HepG2 (cell line): ENCODE results near the gene RAB6B. TPM values are rescaled to one million over a fixed set of nuclear protein-coding genes. Genes with fewer than 3 reads are reported as not detected.

Experiments
- ATAC-seq: fragments of 200-7000 bp; cut with Tn5 transposase; 3 replicates; pipeline ENCODE4 v1.9.1; 2020; ENCODE audit warnings: mild to moderate bottlenecking, moderate library complexity
- BruUV-seq: library from RNA; stranded (reverse); fragments of 400-500 nt; replicated peaks from 2 replicates; lab custom pipeline; 2021; lab: Mats Ljungman, UMichigan
- CTCF ChIA-PET: fragments of 300-600 bp; formaldehyde crosslinking; extraction: SDS; loops from one replicate; lab custom pipeline; 2021; ENCODE audit warnings: low total read pairs, inconsistent platforms, low intra/inter-chr PET ratio; lab: Yijun Ruan, JAX
- POLR2A ChIA-PET: fragments of 350-600 bp; sonication (Branson Sonifier 250); formaldehyde crosslinking; loops from one replicate; lab custom pipeline; 2020; ENCODE audit warnings: antibody characterized with exemption, inconsistent platforms; lab: Yijun Ruan, JAX
- DNase-seq: peaks from one replicate; pipeline ENCODE4 v3.0.0-alpha.2; 2015; ENCODE audit warnings: low spot score
- FAIRE-seq: peaks from 3 replicates; lab custom pipeline; 2011; peaks lifted over from hg19 to GRCh38; lab: Jason Lieb, UNC
- H2AFZ ChIP-seq: one replicate; pipeline ENCODE4 v1.6.1; 2011; ENCODE audit warnings: low read length, inconsistent platforms
- H3K27ac ChIP-seq: fragments of 300-600 bp; 3 replicates; pipeline ENCODE4 v1.8.0; 2011; ENCODE audit warnings: mixed run types, mild to moderate bottlenecking, mixed read lengths, low read length, inconsistent platforms; ENCODE audit not compliant: insufficient read depth; ENCODE audit errors: extremely low read length
- H3K27me3 ChIP-seq, 2 experiments: fragments of 200-600 bp in 1 of 2; 2 replicates in 1 of 2; 3 replicates in 1 of 2; pipeline versions ENCODE4 v1.6.0 to v1.8.0; 2011; ENCODE audit warnings: low read length in 2 of 2, mild to moderate bottlenecking in 2 of 2, moderate library complexity in 2 of 2, inconsistent platforms in 1 of 2; ENCODE audit not compliant: insufficient read depth in 2 of 2, control insufficient read depth in 1 of 2
- H3K36me3 ChIP-seq, 2 experiments: fragments of 200-600 bp in 1 of 2; replicated peaks in 1 of 2; 2 replicates in 1 of 2; 3 replicates in 1 of 2; pipeline versions ENCODE4 v1.5.1 to v1.8.0; 2011; ENCODE audit warnings: low read length in 2 of 2, inconsistent platforms in 1 of 2; ENCODE audit not compliant: insufficient read depth in 2 of 2, control insufficient read depth in 1 of 2
- H3K4me1 ChIP-seq: 2 replicates; pipeline ENCODE4 v1.5.1; 2012; ENCODE audit warnings: low read length, inconsistent platforms; ENCODE audit not compliant: insufficient read depth
- H3K4me2 ChIP-seq: 2 replicates; pipeline ENCODE4 v1.6.0; 2011; ENCODE audit warnings: low read depth, low read length, inconsistent platforms
- H3K4me3 ChIP-seq, 3 experiments: fragments of 200-600 bp in 1 of 3; sonication (generic), shearing (Covaris generic) in 1 of 3; replicated peaks in 1 of 3; 2 replicates each; pipeline ENCODE4 v1.5.1; 2011 to 2016; ENCODE audit warnings: low read length in 3 of 3, inconsistent platforms in 2 of 3, low read depth in 2 of 3, mild to moderate bottlenecking in 2 of 3, control low read depth in 1 of 3, mixed read lengths in 1 of 3; ENCODE audit not compliant: insufficient read depth in 1 of 3
- H3K79me2 ChIP-seq: one replicate; pipeline ENCODE4 v1.6.1; 2011; ENCODE audit warnings: low read length, inconsistent platforms; ENCODE audit not compliant: insufficient read depth
- H3K9ac ChIP-seq: 2 replicates; pipeline ENCODE4 v1.6.0; 2011; ENCODE audit warnings: mild to moderate bottlenecking, low read depth, low read length, inconsistent platforms; ENCODE audit not compliant: insufficient read depth
- H3K9me3 ChIP-seq: 2 replicates; pipeline ENCODE4 v1.5.1; 2012; ENCODE audit warnings: mild to moderate bottlenecking, low read length
- H4K20me1 ChIP-seq: 2 replicates; pipeline ENCODE4 v1.6.0; 2011; ENCODE audit warnings: inconsistent platforms, mild to moderate bottlenecking, low read length, moderate library complexity; ENCODE audit not compliant: insufficient read depth
- HDAC1 ChIP-seq: sonication (generic); formaldehyde crosslinking; IDR thresholded peaks from 2 replicates; pipeline ENCODE4 v1.5.1; 2020; ENCODE audit warnings: mild to moderate bottlenecking, missing genetic modification reagents
- IKZF4 ChIP-seq: sonication (generic); formaldehyde crosslinking; IDR thresholded peaks from 2 replicates; pipeline ENCODE4 v1.5.1; 2020; ENCODE audit warnings: borderline replicate concordance, mild to moderate bottlenecking, low read depth, missing genetic modification reagents; ENCODE audit errors: not compliant biosample characterization
- KLF13 ChIP-seq: sonication (generic); formaldehyde crosslinking; IDR thresholded peaks from 2 replicates; pipeline ENCODE4 v1.4.0; 2020; ENCODE audit warnings: mild to moderate bottlenecking, missing genetic modification reagents
- RBFOX2 ChIP-seq: fragments of 200-400 bp; formaldehyde crosslinking; IDR thresholded peaks from 2 replicates; pipeline ENCODE4 v1.6.1; 2017; ENCODE audit warnings: low read depth, mild to moderate bottlenecking, low read length
- ZNF20 ChIP-seq: sonication (generic); formaldehyde crosslinking; IDR thresholded peaks from 2 replicates; pipeline ENCODE4 v1.4.0; 2020; ENCODE audit warnings: mild to moderate bottlenecking, moderate library complexity, missing genetic modification reagents
- ZNF577 ChIP-seq: sonication (generic); formaldehyde crosslinking; IDR thresholded peaks from 2 replicates; pipeline ENCODE4 v1.4.0; 2020; ENCODE audit warnings: mild to moderate bottlenecking, low read depth, missing genetic modification reagents, borderline replicate concordance
- ZNF816 ChIP-seq: sonication (generic); formaldehyde crosslinking; IDR thresholded peaks from 2 replicates; pipeline ENCODE4 v1.8.0; 2022; ENCODE audit warnings: missing genetic modification reagents, mild to moderate bottlenecking, borderline replicate concordance
- ZNF841 ChIP-seq: sonication (generic); formaldehyde crosslinking; IDR thresholded peaks from 2 replicates; pipeline ENCODE4 v1.8.1; 2023; ENCODE audit warnings: missing genetic modification reagents, borderline replicate concordance
- WGBS: methylation state at CpG from one replicate; pipeline ENCODE4 v1.1.6; 2017; ENCODE audit warnings: low lambda C conversion rate; 5-methylcytosine and 5-hydroxymethylcytosine counted together
- in situ Hi-C: cut with HindIII; loops from 2 replicates; pipeline ENCODE4 v1.10.0; 2017; ENCODE audit warnings: low pct_unique_long_range_greater_than_20kb; ENCODE audit not compliant: extremely low pct_ligation_motif_present
- intact Hi-C: fragments of 100-400 bp; cut with micrococcal nuclease; formaldehyde crosslinking; loops from one replicate; pipeline ENCODE4 v1.10.0; 2022; ENCODE audit not compliant: unreplicated experiment
- polyA plus RNA-seq, 8 experiments: library from polyadenylated mRNA; depleted of rRNA in 3 of 8; stranded (reverse) in 7 of 8; unstranded in 1 of 8; fragments of >200 nt; fragmentation: Illumina TruSeq in 4 of 8; extraction: Trizol in 4 of 8; gene quantifications; 2 replicates each; pipeline versions ENCODE4 v1.2.1 to v1.2.3, GENCODE V29; 2011 to 2016; ENCODE audit warnings: low read depth in 4 of 8, missing spikeins in 1 of 8, mixed read lengths in 1 of 8; ENCODE audit not compliant: insufficient read depth in 1 of 8
- total RNA-seq, 5 experiments: library from RNA; depleted of rRNA; stranded (reverse); fragments of >200 nt; fragmentation: Illumina TruSeq; extraction: Trizol; gene quantifications; 2 replicates each; pipeline ENCODE4 v1.2.3, GENCODE V29; 2016; ENCODE audit warnings: low read depth in 1 of 5
- TF ChIP-seq, protein P1 (sequence below): sonication (generic); formaldehyde crosslinking; IDR thresholded peaks from 2 replicates; pipeline ENCODE4 v1.8.0; 2022; ENCODE audit warnings: low read depth, missing genetic modification reagents
- TF ChIP-seq, protein P2 (sequence below): sonication (generic); formaldehyde crosslinking; IDR thresholded peaks from 2 replicates; pipeline ENCODE4 v1.4.0; 2020; ENCODE audit warnings: missing genetic modification reagents

The RAB6B gene
- total and polyA plus RNA-seq, 2 of the 13 experiments (the other 11 are each of a cell fraction or from before 2014, with no cell fraction given): 0.16 TPM; not detected in 1

DNA sequence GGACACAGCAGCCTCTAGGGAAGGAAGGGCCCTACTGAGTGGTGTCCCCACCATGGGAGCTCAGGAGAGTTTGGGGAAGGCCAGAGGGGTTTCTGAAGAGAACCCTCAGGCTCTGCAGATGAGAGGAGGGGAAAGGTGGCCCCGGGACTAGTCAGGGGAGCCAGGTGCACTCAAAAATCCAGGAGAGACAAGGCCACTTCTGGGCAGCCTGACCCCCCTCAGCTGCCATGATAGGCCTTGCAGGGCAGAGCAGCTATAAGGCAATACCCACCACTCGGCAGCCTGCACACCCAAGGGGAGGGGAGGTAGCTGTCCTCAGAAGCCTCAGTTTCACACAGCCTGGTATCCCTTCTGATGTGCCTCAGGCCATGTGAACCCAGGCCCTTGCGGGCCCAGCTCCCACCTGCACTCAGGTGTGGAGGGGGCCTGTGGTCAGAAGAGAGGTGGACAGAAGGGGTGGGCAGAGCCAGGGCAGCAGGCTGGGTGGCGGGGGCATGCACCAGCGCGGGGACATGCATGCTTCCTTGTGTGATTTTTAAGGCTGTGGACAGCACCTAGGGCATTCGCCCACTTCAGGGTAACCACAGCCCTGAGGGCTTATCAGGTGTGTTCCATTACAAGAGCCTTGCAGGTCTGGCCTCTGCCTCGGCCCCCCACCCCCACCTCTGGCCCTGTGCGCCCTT lies 55.5 kb downstream of the RAB6B start:
- DNase-seq: no peak
- no peak overlapping the region for H3K27ac ChIP-seq
- H3K9ac ChIP-seq: no peak overlapping the region
- no peaks in the 10 kb centered on the region for H3K9me3 ChIP-seq
- no peak for FAIRE-seq
- in situ Hi-C loops (no loop called here), intact Hi-C loops (no loop called here)
- no peaks in the 10 kb centered on the region for H3K36me3 ChIP-seq
- no peaks in the 10 kb centered on the region for H3K79me2 ChIP-seq
- no peaks in the 10 kb centered on the region for H3K4me1 ChIP-seq
- POLR2A ChIA-PET: no interaction called here
- no peak overlapping the region for H2AFZ ChIP-seq
- H3K4me3 ChIP-seq: no peak overlapping the region
- 36% methylated on average over 2 of the region's 9 CpGs for WGBS
- no peaks in the 10 kb centered on the region for H4K20me1 ChIP-seq
- H3K4me2 ChIP-seq: no peak overlapping the region
- CTCF ChIA-PET: no interaction called here
- no peak for ATAC-seq
- no TSS peak for BruUV-seq
- TF ChIP-seq ZNF20 (CRISPR knock-in tag) (no peak), IKZF4 (CRISPR knock-in tag) (no peak), ZNF841 (no peak), ZNF577 (CRISPR knock-in tag) (no peak), HDAC1 (CRISPR knock-in tag) (no peak), KLF13 (no peak), ZNF816 (CRISPR knock-in tag) (no peak), RBFOX2 (no peak)
- TF ChIP-seq, protein P1, sequence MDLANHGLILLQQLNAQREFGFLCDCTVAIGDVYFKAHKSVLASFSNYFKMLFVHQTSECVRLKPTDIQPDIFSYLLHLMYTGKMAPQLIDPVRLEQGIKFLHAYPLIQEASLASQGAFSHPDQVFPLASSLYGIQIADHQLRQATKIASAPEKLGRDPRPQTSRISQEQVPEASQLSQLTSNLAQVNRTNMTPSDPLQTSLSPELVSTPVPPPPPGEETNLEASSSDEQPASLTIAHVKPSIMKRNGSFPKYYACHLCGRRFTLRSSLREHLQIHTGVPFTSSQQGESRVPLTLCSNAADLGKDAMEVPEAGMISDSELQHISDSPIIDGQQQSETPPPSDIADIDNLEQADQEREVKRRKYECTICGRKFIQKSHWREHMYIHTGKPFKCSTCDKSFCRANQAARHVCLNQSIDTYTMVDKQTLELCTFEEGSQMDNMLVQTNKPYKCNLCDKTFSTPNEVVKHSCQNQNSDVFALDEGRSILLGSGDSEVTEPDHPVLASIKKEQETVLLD (CRISPR knock-in tag): no peak
- TF ChIP-seq, protein P2, sequence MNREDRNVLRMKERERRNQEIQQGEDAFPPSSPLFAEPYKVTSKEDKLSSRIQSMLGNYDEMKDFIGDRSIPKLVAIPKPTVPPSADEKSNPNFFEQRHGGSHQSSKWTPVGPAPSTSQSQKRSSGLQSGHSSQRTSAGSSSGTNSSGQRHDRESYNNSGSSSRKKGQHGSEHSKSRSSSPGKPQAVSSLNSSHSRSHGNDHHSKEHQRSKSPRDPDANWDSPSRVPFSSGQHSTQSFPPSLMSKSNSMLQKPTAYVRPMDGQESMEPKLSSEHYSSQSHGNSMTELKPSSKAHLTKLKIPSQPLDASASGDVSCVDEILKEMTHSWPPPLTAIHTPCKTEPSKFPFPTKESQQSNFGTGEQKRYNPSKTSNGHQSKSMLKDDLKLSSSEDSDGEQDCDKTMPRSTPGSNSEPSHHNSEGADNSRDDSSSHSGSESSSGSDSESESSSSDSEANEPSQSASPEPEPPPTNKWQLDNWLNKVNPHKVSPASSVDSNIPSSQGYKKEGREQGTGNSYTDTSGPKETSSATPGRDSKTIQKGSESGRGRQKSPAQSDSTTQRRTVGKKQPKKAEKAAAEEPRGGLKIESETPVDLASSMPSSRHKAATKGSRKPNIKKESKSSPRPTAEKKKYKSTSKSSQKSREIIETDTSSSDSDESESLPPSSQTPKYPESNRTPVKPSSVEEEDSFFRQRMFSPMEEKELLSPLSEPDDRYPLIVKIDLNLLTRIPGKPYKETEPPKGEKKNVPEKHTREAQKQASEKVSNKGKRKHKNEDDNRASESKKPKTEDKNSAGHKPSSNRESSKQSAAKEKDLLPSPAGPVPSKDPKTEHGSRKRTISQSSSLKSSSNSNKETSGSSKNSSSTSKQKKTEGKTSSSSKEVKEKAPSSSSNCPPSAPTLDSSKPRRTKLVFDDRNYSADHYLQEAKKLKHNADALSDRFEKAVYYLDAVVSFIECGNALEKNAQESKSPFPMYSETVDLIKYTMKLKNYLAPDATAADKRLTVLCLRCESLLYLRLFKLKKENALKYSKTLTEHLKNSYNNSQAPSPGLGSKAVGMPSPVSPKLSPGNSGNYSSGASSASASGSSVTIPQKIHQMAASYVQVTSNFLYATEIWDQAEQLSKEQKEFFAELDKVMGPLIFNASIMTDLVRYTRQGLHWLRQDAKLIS (CRISPR knock-in tag): no peak
- H3K27me3 ChIP-seq: peaks cover 9 to 20% of the 10 kb centered on the region in 2 experiments; a peak in 3 of 5 replicates
